Measurements from ENCODE around the gene TTC39C.

GRCh38 chr18:24160086-24160485 lies 145.5 kb downstream of the TTC39C start:
- TF ChIP-seq BHLHE40 (IDR thresholded peaks at IDR 0.05; ENCODE audit: low read depth, low read length) (no peak), TP53 (CRISPR knock-in tag; IDR thresholded peaks at IDR 0.05) (no peak)
